Keratinocyte (primary cell): ENCODE measurements around the gene KANSL1. TPM values are rescaled to one million over a fixed set of nuclear protein-coding genes. Genes with fewer than 3 reads are reported as not detected.
A peak's percentile ranks its signal among the peaks of the same experiment; 100 is the strongest.
"Not testable (repeated sequence)": the region's sequence is repeated elsewhere in the genome, so short reads cannot be mapped to it uniquely, and the experiment has no call there.

Experiments used
- DNase-seq: peaks from one replicate; pipeline ENCODE4 v3.0.0-alpha.2; 2011; ENCODE audit warnings: low read depth, missing footprints, low spot score
- FAIRE-seq: peaks from 2 replicates; lab custom pipeline; 2011; peaks lifted over from hg19 to GRCh38; lab: Jason Lieb, UNC
- H2AFZ ChIP-seq: 2 replicates; pipeline ENCODE4 v1.6.0; 2012; ENCODE audit warnings: low read length, control low read depth, inconsistent platforms; ENCODE audit not compliant: control insufficient read depth
- H3K27ac ChIP-seq: 2 replicates; pipeline ENCODE4 v1.5.1; 2011; ENCODE audit warnings: low read length; ENCODE audit not compliant: control insufficient read depth, insufficient read depth
- H3K27me3 ChIP-seq: 3 replicates; pipeline ENCODE4 v1.6.0; 2011; ENCODE audit warnings: low read length; ENCODE audit not compliant: control insufficient read depth, insufficient read depth; ENCODE audit errors: extremely low read depth
- H3K36me3 ChIP-seq, 2 experiments: 2 replicates in 1 of 2; 3 replicates in 1 of 2; pipeline ENCODE4 v1.5.1; 2011; ENCODE audit warnings: low read length in 2 of 2, mild to moderate bottlenecking in 1 of 2; ENCODE audit not compliant: control insufficient read depth in 2 of 2, insufficient read depth in 2 of 2; ENCODE audit errors: extremely low read depth in 1 of 2
- H3K4me1 ChIP-seq: 3 replicates; pipeline ENCODE4 v1.5.1; 2011; ENCODE audit warnings: low read length; ENCODE audit not compliant: control insufficient read depth, insufficient read depth; ENCODE audit errors: extremely low read depth
- H3K4me2 ChIP-seq: 3 replicates; pipeline ENCODE4 v1.6.0; 2011; ENCODE audit warnings: low read depth, low read length; ENCODE audit not compliant: control insufficient read depth, insufficient read depth; ENCODE audit errors: extremely low read depth
- H3K4me3 ChIP-seq, 3 experiments: fragments of 200-600 bp in 1 of 3; sonication (generic) in 1 of 3; 2 replicates in 2 of 3; 3 replicates in 1 of 3; pipeline ENCODE4 v1.5.1; 2011 to 2016; ENCODE audit warnings: low read length in 3 of 3, mild to moderate bottlenecking in 3 of 3, control low read depth in 2 of 3, inconsistent platforms in 1 of 3, low read depth in 1 of 3, mixed read lengths in 1 of 3, mixed run types in 1 of 3, moderate library complexity in 1 of 3; ENCODE audit not compliant: control insufficient read depth in 2 of 3, insufficient read depth in 2 of 3; ENCODE audit errors: extremely low read depth in 1 of 3
- H3K79me2 ChIP-seq: 2 replicates; pipeline ENCODE4 v1.6.0; 2012; ENCODE audit warnings: low read length; ENCODE audit not compliant: control insufficient read depth, insufficient read depth
- H3K9ac ChIP-seq: 3 replicates; pipeline ENCODE4 v1.6.0; 2011; ENCODE audit warnings: low read length; ENCODE audit not compliant: control insufficient read depth, insufficient read depth; ENCODE audit errors: extremely low read depth
- H3K9me1 ChIP-seq: 3 replicates; pipeline ENCODE4 v1.6.0; 2011; ENCODE audit warnings: low read length; ENCODE audit not compliant: control insufficient read depth, insufficient read depth; ENCODE audit errors: extremely low read depth
- H3K9me3 ChIP-seq: 2 replicates; pipeline ENCODE4 v1.5.1; 2012; ENCODE audit warnings: low read depth, low read length; ENCODE audit not compliant: control insufficient read depth
- H4K20me1 ChIP-seq: 3 replicates; pipeline ENCODE4 v1.6.0; 2011; ENCODE audit warnings: low read length; ENCODE audit not compliant: control insufficient read depth, insufficient read depth; ENCODE audit errors: extremely low read depth
- EZH2 ChIP-seq: IDR thresholded peaks from one replicate; pipeline ENCODE4 v1.6.1; 2012; ENCODE audit warnings: inconsistent platforms, mild to moderate bottlenecking, low read length, moderate library complexity
- dilution Hi-C: fragments of 300-500 bp; cut with MboI; formaldehyde crosslinking; loops from one replicate; pipeline ENCODE4 v1.7.0; 2020; ENCODE audit warnings: low sequenced_read_pairs; ENCODE audit not compliant: extremely low pct_ligation_motif_present
- polyA plus RNA-seq, 5 experiments: library from polyadenylated mRNA; depleted of rRNA in 3 of 5; stranded (reverse) in 3 of 5; stranded (forward) in 1 of 5; unstranded in 1 of 5; fragments of >200 nt; gene quantifications; 1 replicate in 1 of 5; 2 replicates in 3 of 5; 3 replicates in 1 of 5; pipeline versions ENCODE4 v1.2.1 to v1.2.3, GENCODE V29; 2011 to 2012; ENCODE audit warnings: missing spikeins in 2 of 5, low read depth in 1 of 5, low replicate concordance in 1 of 5
- TF ChIP-seq, protein P1 (sequence below), 3 experiments: IDR thresholded peaks in 1 of 3; conservative IDR thresholded peaks in 1 of 3; optimal IDR thresholded peaks in 1 of 3; 2 replicates in 2 of 3; 3 replicates in 1 of 3; pipeline versions ENCODE3 to v1.5.1; 2011; ENCODE audit warnings: low read length in 3 of 3, mild to moderate bottlenecking in 3 of 3, moderate library complexity in 2 of 3, control low read depth in 1 of 3, inconsistent platforms in 1 of 3; ENCODE audit not compliant: insufficient read depth in 2 of 3; ENCODE audit errors: extremely low read depth in 1 of 3

KANSL1 gene
- polyA plus RNA-seq, 1 donor (not counting 4 experiments of a cell fraction or from before 2014, with no cell fraction given), result 17.6 TPM

GRCh38 chr17:46190763-46191162, 2.5 kb downstream of the KANSL1 start:
- Histone ChIP-seq H3K9ac (peak overlapping the region; percentile 99), H4K20me1 (peaks cover 33% of the 10 kb centered on the region), H3K4me1 (peaks cover 35% of the 10 kb centered on the region), H3K9me3 (no peaks in the 10 kb centered on the region), H3K9me1 (peaks cover 4% of the 10 kb centered on the region), H3K4me3 (peak overlapping the region; percentile 65 to 99 (median 98)), H3K4me2 (peak overlapping the region; percentile 98), H3K27ac (peak overlapping the region; percentile 99), H3K27me3 (no peaks in the 10 kb centered on the region), H3K79me2 (peaks cover 83% of the 10 kb centered on the region), H2AFZ (no peak overlapping the region), H3K36me3 (peaks cover 0 to 5% of the 10 kb centered on the region in 2 experiments)
- no peak for TF ChIP-seq EZH2
- TF ChIP-seq, protein P1, sequence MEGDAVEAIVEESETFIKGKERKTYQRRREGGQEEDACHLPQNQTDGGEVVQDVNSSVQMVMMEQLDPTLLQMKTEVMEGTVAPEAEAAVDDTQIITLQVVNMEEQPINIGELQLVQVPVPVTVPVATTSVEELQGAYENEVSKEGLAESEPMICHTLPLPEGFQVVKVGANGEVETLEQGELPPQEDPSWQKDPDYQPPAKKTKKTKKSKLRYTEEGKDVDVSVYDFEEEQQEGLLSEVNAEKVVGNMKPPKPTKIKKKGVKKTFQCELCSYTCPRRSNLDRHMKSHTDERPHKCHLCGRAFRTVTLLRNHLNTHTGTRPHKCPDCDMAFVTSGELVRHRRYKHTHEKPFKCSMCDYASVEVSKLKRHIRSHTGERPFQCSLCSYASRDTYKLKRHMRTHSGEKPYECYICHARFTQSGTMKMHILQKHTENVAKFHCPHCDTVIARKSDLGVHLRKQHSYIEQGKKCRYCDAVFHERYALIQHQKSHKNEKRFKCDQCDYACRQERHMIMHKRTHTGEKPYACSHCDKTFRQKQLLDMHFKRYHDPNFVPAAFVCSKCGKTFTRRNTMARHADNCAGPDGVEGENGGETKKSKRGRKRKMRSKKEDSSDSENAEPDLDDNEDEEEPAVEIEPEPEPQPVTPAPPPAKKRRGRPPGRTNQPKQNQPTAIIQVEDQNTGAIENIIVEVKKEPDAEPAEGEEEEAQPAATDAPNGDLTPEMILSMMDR (optimal IDR thresholded peaks at IDR 0.05 in 1 of 3, IDR thresholded peaks at IDR 0.05 in 1 of 3, conservative IDR thresholded peaks at IDR 0.05 in 1 of 3; ENCODE audit: extremely low read depth in 1 of 3, insufficient read depth in 2 of 3, low read length in 3 of 3), result no peak
- DNase-seq (no peak), FAIRE-seq (no peak)
- dilution Hi-C loops, result no loop called here

GRCh38 chr17:46186827-46187235, 6.4 kb downstream of the KANSL1 start:
- H3K4me2 ChIP-seq, H3K9me1 ChIP-seq, dilution Hi-C loops, DNase-seq, H3K4me3 ChIP-seq, H3K27me3 ChIP-seq, H3K9ac ChIP-seq, FAIRE-seq, H2AFZ ChIP-seq, H3K9me3 ChIP-seq, H3K36me3 ChIP-seq: not testable (repeated sequence)
- peak overlapping the region; percentile 11 for H3K27ac ChIP-seq
- TF ChIP-seq, protein P1 (optimal IDR thresholded peaks at IDR 0.05 in 1 of 3, IDR thresholded peaks at IDR 0.05 in 1 of 3, conservative IDR thresholded peaks at IDR 0.05 in 1 of 3; ENCODE audit: extremely low read depth in 1 of 3, insufficient read depth in 2 of 3, low read length in 3 of 3), result peak; percentile 22 to 64 (median 62)
- peaks cover 51% of the 10 kb centered on the region for H4K20me1 ChIP-seq
- H3K79me2 ChIP-seq, result peaks cover 100% of the 10 kb centered on the region
- H3K4me1 ChIP-seq, result peaks cover 30% of the 10 kb centered on the region
